Astrocyte of the cerebellum (primary cell): Measurements from ENCODE around the gene DNAJC21.
A peak's percentile ranks its signal among the peaks of the same experiment; 100 is the strongest.

Source experiments
- DNase-seq: peaks from one replicate; pipeline ENCODE4 v3.0.0-alpha.2; 2011; ENCODE audit warnings: low read depth
- H3K4me3 ChIP-seq: 2 replicates; pipeline ENCODE4 v1.5.1; 2011; ENCODE audit warnings: mild to moderate bottlenecking, low read depth, low read length, moderate library complexity
- in situ Hi-C: cut with HindIII; loops from 2 replicates; pipeline ENCODE4 v1.10.0; 2017; ENCODE audit warnings: low sequenced_read_pairs
- TF ChIP-seq, protein P1 (sequence below): IDR thresholded peaks from 2 replicates; pipeline ENCODE4 v1.5.1; 2012; ENCODE audit warnings: low read length, low read depth, moderate library complexity, mild to moderate bottlenecking; ENCODE audit errors: missing control alignments

The DNAJC21 gene

DNA sequence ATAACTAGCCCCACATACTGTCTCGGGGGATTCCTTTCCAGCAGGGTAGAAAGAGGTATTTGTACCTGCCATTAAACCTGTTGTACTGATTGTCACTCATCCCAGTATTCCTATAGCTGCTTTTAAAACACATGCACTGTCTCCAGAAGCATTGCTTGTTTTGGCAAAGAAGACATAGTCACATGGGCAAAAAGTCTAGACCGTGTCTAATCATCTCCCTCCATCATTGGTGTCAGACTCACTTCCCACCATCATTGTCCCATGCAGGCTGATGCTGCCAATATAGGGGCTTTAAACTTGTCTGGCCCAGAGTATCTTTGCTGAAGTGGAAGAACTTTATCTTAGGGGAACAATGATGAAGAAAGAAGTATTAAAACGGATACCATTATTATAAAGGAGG lies 12.6 kb downstream of the DNAJC21 start:
- TF ChIP-seq, protein P1, sequence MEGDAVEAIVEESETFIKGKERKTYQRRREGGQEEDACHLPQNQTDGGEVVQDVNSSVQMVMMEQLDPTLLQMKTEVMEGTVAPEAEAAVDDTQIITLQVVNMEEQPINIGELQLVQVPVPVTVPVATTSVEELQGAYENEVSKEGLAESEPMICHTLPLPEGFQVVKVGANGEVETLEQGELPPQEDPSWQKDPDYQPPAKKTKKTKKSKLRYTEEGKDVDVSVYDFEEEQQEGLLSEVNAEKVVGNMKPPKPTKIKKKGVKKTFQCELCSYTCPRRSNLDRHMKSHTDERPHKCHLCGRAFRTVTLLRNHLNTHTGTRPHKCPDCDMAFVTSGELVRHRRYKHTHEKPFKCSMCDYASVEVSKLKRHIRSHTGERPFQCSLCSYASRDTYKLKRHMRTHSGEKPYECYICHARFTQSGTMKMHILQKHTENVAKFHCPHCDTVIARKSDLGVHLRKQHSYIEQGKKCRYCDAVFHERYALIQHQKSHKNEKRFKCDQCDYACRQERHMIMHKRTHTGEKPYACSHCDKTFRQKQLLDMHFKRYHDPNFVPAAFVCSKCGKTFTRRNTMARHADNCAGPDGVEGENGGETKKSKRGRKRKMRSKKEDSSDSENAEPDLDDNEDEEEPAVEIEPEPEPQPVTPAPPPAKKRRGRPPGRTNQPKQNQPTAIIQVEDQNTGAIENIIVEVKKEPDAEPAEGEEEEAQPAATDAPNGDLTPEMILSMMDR: no peak
- no peak overlapping the region for H3K4me3 ChIP-seq
- in situ Hi-C loops: no loop called here
- DNase-seq: no peak

DNA sequence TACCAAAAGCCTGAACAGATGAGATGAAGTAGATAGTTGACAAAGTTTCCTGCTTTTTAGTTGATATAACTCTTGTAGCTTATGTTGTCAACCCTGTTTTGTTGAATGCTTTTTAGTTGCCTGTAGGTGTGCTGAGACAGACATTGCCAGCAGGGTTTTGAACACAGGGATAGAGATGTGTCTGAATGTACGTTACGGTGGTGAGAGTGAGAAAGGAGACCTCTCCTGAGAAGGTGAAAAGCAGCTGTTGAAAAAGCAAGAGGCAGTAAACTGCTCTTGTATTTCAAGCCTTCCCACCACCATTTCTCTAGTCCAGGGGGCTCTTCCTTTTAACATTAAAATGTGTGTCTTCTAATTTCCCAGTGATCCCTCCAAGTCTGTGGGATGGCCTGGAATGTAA lies 14.7 kb downstream of the DNAJC21 start:
- TF ChIP-seq, protein P1: no peak
- H3K4me3 ChIP-seq: no peak overlapping the region
- no peak for DNase-seq
- in situ Hi-C loops: no loop called here

DNA sequence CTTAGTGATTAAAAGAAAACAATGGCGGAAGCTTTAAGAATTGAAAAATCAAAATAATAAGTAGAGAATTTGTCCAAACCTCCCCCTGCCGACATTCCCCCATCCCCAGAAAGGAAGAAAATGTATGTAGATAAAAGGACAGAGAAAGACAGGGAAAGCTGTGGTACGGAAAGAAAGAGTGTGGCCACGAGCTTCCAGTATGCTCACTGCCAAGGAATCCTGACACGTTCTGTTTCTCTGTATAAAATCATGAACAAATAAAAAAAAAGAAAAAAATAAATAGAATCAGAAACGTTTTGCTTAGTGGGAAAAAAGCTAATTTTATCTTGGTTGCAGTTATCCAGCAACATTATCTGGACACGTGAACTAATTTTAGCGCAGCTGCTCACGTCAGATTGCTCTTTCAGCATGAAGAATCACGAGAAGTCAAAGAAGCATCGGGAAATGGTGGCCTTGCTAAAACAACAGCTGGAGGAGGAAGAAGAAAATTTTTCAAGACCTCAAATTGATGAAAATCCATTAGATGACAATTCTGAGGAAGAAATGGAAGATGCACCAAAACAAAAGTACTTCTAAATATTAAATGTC lies 15.2 kb downstream of the DNAJC21 start:
- no peak for DNase-seq
- H3K4me3 ChIP-seq: no peak overlapping the region
- TF ChIP-seq, protein P1: no peak
- in situ Hi-C loops: no loop called here

DNA sequence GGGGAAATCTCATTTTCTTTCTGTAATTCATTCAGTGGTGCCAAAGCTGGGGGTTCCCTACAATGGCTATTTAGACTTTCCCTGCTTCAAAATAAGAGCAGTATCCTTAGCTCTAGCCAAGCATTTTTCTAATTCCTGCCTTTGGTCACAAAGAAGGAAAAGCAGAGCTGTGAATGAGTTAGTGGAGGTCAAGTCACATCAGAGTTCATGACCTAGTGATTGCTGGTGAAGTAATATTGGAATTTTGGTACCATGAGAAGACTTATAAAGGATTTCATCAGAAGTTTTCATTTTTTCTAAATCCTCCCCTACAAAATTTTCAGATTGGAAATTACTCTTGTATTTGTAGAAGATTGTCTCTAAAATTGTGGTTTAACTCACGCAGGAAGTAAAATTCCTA lies 28.0 kb downstream of the DNAJC21 start:
- in situ Hi-C loops: no loop called here
- DNase-seq: no peak

DNA sequence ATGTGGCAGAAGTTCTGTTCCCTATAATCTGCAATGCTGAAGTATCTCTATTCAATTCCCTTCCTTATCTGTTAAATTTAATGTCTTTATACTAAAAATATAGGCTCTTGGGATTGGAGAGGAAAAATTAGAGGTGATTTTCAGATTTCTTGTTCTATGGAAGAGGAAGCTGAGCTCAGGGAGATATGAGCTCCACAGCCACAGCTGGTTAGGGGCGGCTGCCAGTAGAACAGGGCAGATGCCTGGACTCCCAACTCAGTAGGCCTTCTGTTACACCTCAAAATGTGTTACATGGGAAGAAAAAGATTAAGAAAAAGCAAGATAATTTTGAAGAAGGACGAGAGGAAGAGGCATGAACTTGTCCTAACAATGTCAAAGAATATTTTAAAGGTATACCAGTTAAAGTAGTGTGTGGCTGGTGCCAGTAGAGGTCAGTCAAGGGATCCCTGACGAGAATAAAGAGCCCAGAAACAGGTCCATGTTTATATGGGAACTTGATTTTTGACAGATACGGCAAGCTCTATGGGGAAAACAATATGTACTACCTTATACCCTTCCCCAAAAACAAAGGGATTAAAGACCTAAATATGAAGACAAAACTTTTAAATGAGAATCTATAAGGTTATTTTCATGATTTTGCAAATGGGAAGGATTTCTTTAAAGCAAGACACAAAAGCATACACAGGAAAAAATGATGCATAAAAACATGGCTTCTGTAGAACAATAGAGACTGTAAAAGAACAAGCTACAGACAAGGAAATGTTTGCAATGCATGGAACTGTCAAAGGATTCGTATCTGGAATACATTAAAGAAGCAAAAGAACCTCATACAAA lies 28.7 kb downstream of the DNAJC21 start:
- in situ Hi-C loops: no loop called here
- H3K4me3 ChIP-seq: no peak overlapping the region
- DNase-seq: peak; percentile 13
- TF ChIP-seq, protein P1: peak; percentile 74

More for the DNA sequence above, 28.0 kb downstream of the DNAJC21 start:
- H3K4me3 ChIP-seq: no peak overlapping the region
- TF ChIP-seq, protein P1: no peak

DNA sequence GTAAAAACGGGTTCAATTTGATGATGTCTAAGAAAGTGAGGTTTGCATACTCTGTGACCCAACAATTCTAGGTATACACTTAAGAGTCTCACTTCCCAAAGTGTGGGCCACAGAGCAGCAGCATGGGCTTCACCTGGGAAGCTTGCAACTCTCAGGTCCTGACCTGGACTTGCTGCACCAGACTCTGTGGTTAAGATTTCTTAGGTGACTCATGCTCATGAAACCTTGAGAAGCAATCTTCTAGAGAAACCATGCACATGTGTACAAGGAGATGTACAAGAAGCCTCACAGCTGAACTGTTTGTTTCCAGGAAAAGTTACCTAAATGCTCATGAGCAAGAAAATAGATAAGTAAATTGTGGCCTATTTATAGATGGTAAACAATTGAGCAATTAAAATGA lies 30.0 kb downstream of the DNAJC21 start:
- TF ChIP-seq, protein P1: no peak
- in situ Hi-C loops: no loop called here
- H3K4me3 ChIP-seq: no peak overlapping the region
- DNase-seq: peak; percentile 24
